ENCODE results near the gene CCDC117. TPM values are rescaled to one million over a fixed set of nuclear protein-coding genes. Genes with fewer than 3 reads are reported as not detected.
"Not testable (repeated sequence)": the region's sequence is repeated elsewhere in the genome, so short reads cannot be mapped to it uniquely, and the experiment has no call there.

Gene CCDC117
- 13.2 TPM for total RNA-seq
- long read RNA-seq, transcript CCDC117-201 (5 exons, 3,985 nt), result major isoform, 19 of 24 reads
- long read RNA-seq, partial matches to known transcripts, result 2 of 24 reads
- long read RNA-seq, other reads (novel, unspliced or antisense), result 3 of 24 reads

GRCh38 chr22:28772633-28773460 lies at the start of gene CCDC117:
Gene CCDC117, plus strand, starts transcription at chr22:28772695. Its CDS starts 155 bp downstream, at chr22:28772850.
- DNase-seq (peak; percentile 97), ATAC-seq (peak; percentile 97)
- intact Hi-C loops (cut with micrococcal nuclease), result no loop called here

- intact Hi-C loops (cut with micrococcal nuclease), result no loop called here
- ATAC-seq (no peak), DNase-seq (no peak)
These were observed 44.5 kb upstream of the CCDC117 start for GRCh38 chr22:28728002-28728401.

GRCh38 chr22:28728621-28729313 lies 43.7 kb upstream of the CCDC117 start:
- intact Hi-C loops (cut with micrococcal nuclease), result no loop called here
- ATAC-seq, result no peak

GRCh38 chr22:28730179-28730578 lies 42.3 kb upstream of the CCDC117 start:
- DNase-seq (no peak), ATAC-seq (no peak)
- intact Hi-C loops (cut with micrococcal nuclease), result no loop called here

More at GRCh38 chr22:28728621-28729313, 43.7 kb upstream of the CCDC117 start:
- no peak for DNase-seq

- intact Hi-C loops (cut with micrococcal nuclease), result no loop called here
- DNase-seq (no peak), ATAC-seq (no peak)
These were observed 38.1 kb upstream of the CCDC117 start for GRCh38 chr22:28734393-28734792.

- intact Hi-C loops (cut with micrococcal nuclease), result no loop called here
These were observed 36.0 kb upstream of the CCDC117 start for GRCh38 chr22:28736301-28737155.

GRCh38 chr22:28737701-28738100 lies 34.8 kb upstream of the CCDC117 start:
- ATAC-seq (no peak), DNase-seq (no peak)
- intact Hi-C loops (cut with micrococcal nuclease), result no loop called here

More at GRCh38 chr22:28736301-28737155, 36.0 kb upstream of the CCDC117 start:
- DNase-seq (no peak), ATAC-seq (no peak)

- DNase-seq; intact Hi-C loops (cut with micrococcal nuclease); ATAC-seq: not testable (repeated sequence)
These were observed 33.6 kb upstream of the CCDC117 start for GRCh38 chr22:28738876-28739275.

- intact Hi-C loops (cut with micrococcal nuclease), result no loop called here
These were observed 31.2 kb upstream of the CCDC117 start for GRCh38 chr22:28741200-28741784.

GRCh38 chr22:28741785-28742561 lies 30.5 kb upstream of the CCDC117 start, which contains the start of the genes CHEK2 and HSCB:
Gene CHEK2, minus strand, starts transcription at chr22:28741820. Its CDS starts 7,099 bp downstream, at chr22:28734721.
Gene HSCB, plus strand, starts transcription at chr22:28742039. Its CDS starts 57 bp downstream, at chr22:28742096.
- intact Hi-C loops (cut with micrococcal nuclease), result no loop called here
- DNase-seq (peak; percentile 97), ATAC-seq (peak; percentile 98)

More at GRCh38 chr22:28741200-28741784, 31.2 kb upstream of the CCDC117 start:
- DNase-seq (no peak), ATAC-seq (no peak)

- ATAC-seq, result no peak
- intact Hi-C loops (cut with micrococcal nuclease), result no loop called here
These were observed 29.9 kb upstream of the CCDC117 start for GRCh38 chr22:28742562-28742962.

GRCh38 chr22:28743852-28744251 lies 28.6 kb upstream of the CCDC117 start:
- DNase-seq, result no peak
- ATAC-seq, result no peak
- intact Hi-C loops (cut with micrococcal nuclease), result no loop called here

More at GRCh38 chr22:28742562-28742962, 29.9 kb upstream of the CCDC117 start:
- no peak for DNase-seq

GRCh38 chr22:28750471-28750881 lies 22.0 kb upstream of the CCDC117 start:
- intact Hi-C loops (cut with micrococcal nuclease), result no loop called here
- DNase-seq (no peak), ATAC-seq (no peak)

GRCh38 chr22:28754512-28754911 lies 18.0 kb upstream of the CCDC117 start:
- intact Hi-C loops (cut with micrococcal nuclease), result not testable (repeated sequence)

GRCh38 chr22:28759861-28760560 lies 12.5 kb upstream of the CCDC117 start:
- no peak for ATAC-seq
- intact Hi-C loops (cut with micrococcal nuclease), result no loop called here
- no peak for DNase-seq

More at GRCh38 chr22:28754512-28754911, 18.0 kb upstream of the CCDC117 start:
- not testable (repeated sequence) for DNase-seq, ATAC-seq

GRCh38 chr22:28761449-28761755 lies 11.1 kb upstream of the CCDC117 start:
- DNase-seq (no peak), ATAC-seq (no peak)
- intact Hi-C loops (cut with micrococcal nuclease), result no loop called here

- DNase-seq; intact Hi-C loops (cut with micrococcal nuclease); ATAC-seq: not testable (repeated sequence)
These were observed 10.5 kb upstream of the CCDC117 start for GRCh38 chr22:28762000-28762399.

Measured in left ventricle myocardium superior (tissue), 1 donor.